Ishikawa (cell line): Measurements from ENCODE around the gene ERVV-1.
A peak's percentile ranks its signal among the peaks of the same experiment; 100 is the strongest.

Experiments
- CEBPB ChIP-seq: IDR thresholded peaks from 2 replicates; pipeline ENCODE4 v1.6.1; 2012
- CREB1 ChIP-seq: IDR thresholded peaks from 2 replicates; pipeline ENCODE4 v1.6.1; 2012; ENCODE audit warnings: low read depth
- EGR1 ChIP-seq: IDR thresholded peaks from 2 replicates; pipeline ENCODE4 v1.6.1; 2012
- EP300 ChIP-seq: IDR thresholded peaks from 2 replicates; pipeline ENCODE4 v1.6.1; 2012; ENCODE audit warnings: borderline replicate concordance
- FOXM1 ChIP-seq: IDR thresholded peaks from 2 replicates; pipeline ENCODE4 v1.6.1; 2012; ENCODE audit warnings: low read depth, borderline replicate concordance
- RAD21 ChIP-seq: IDR thresholded peaks from 2 replicates; pipeline ENCODE4 v1.6.1; 2012; ENCODE audit warnings: low read depth
- REST ChIP-seq: IDR thresholded peaks from 2 replicates; pipeline ENCODE4 v1.6.1; 2012; ENCODE audit warnings: low read depth, mild to moderate bottlenecking
- TAF1 ChIP-seq: IDR thresholded peaks from 2 replicates; pipeline ENCODE4 v1.6.1; 2012; ENCODE audit warnings: low read depth, mild to moderate bottlenecking
- TCF12 ChIP-seq: IDR thresholded peaks from 2 replicates; pipeline ENCODE4 v1.6.1; 2012; ENCODE audit warnings: low read depth
- TEAD4 ChIP-seq: IDR thresholded peaks from 2 replicates; pipeline ENCODE4 v1.6.1; 2012
- YY1 ChIP-seq: IDR thresholded peaks from 2 replicates; pipeline ENCODE4 v1.6.1; 2012; ENCODE audit warnings: low read depth
- ZBTB7A ChIP-seq: IDR thresholded peaks from 2 replicates; pipeline ENCODE4 v1.6.1; 2012; ENCODE audit warnings: low read depth
- TF ChIP-seq, protein P1 (sequence below): IDR thresholded peaks from 2 replicates; pipeline ENCODE4 v1.6.1; 2012

ERVV-1 gene

GRCh38 chr19:53055117-53055516, 41.4 kb downstream of the ERVV-1 start:
- TF ChIP-seq YY1 = no peak
- no peak for TF ChIP-seq ZBTB7A
- TF ChIP-seq TEAD4 = no peak
- no peak for TF ChIP-seq REST
- TF ChIP-seq TCF12 = no peak
- TF ChIP-seq TAF1 = no peak
- no peak for TF ChIP-seq CEBPB
- TF ChIP-seq FOXM1 = no peak
- no peak for TF ChIP-seq EP300
- TF ChIP-seq CREB1 = no peak
- no peak for TF ChIP-seq EGR1

GRCh38 chr19:53057904-53058580, 44.3 kb downstream of the ERVV-1 start:
- TF ChIP-seq, protein P1, sequence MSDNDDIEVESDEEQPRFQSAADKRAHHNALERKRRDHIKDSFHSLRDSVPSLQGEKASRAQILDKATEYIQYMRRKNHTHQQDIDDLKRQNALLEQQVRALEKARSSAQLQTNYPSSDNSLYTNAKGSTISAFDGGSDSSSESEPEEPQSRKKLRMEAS = peak; percentile 50
- TF ChIP-seq RAD21 = no peak
